ENCODE measurements around the gene FKBP5. TPM values are rescaled to one million over a fixed set of nuclear protein-coding genes. Genes with fewer than 3 reads are reported as not detected.
A peak's percentile ranks its signal among the peaks of the same experiment; 100 is the strongest.

Gene FKBP5
- total RNA-seq, 1 experiment from 2014 or later, result 12.4 TPM

- no peaks in the 10 kb centered on the region for H3K79me2 ChIP-seq (ENCODE audit: low read length)
- BruUV-seq (replicated peaks), result no TSS peak
- no peaks in the 10 kb centered on the region for H3K9me2 ChIP-seq (replicated peaks; ENCODE audit: low read length)
- POLR2A ChIA-PET (ENCODE audit: unreplicated experiment), result no interaction called here
- H3K36me3 ChIP-seq (ENCODE audit: low read depth, low read length), result no peaks in the 10 kb centered on the region; the same call in 1 of the 2 replicates
- TF ChIP-seq EZH2phosphoT487 (IDR thresholded peaks at IDR 0.05; ENCODE audit: borderline replicate concordance, low read length) (no peak), EZH2 (IDR thresholded peaks at IDR 0.05; ENCODE audit: low read length, unreplicated experiment) (no peak)
- TF ChIP-seq, protein P1, sequence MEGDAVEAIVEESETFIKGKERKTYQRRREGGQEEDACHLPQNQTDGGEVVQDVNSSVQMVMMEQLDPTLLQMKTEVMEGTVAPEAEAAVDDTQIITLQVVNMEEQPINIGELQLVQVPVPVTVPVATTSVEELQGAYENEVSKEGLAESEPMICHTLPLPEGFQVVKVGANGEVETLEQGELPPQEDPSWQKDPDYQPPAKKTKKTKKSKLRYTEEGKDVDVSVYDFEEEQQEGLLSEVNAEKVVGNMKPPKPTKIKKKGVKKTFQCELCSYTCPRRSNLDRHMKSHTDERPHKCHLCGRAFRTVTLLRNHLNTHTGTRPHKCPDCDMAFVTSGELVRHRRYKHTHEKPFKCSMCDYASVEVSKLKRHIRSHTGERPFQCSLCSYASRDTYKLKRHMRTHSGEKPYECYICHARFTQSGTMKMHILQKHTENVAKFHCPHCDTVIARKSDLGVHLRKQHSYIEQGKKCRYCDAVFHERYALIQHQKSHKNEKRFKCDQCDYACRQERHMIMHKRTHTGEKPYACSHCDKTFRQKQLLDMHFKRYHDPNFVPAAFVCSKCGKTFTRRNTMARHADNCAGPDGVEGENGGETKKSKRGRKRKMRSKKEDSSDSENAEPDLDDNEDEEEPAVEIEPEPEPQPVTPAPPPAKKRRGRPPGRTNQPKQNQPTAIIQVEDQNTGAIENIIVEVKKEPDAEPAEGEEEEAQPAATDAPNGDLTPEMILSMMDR (conservative IDR thresholded peaks at IDR 0.05; ENCODE audit: low read depth, low read length), result no peak
- H3K4me3 ChIP-seq (ENCODE audit: low read length), result no peak overlapping the region
- H2AFZ ChIP-seq (ENCODE audit: low read length), result no peak overlapping the region
- no peak overlapping the region for H3K27ac ChIP-seq (ENCODE audit: low read length)
- no peaks in the 10 kb centered on the region for H3K27me3 ChIP-seq (ENCODE audit: low read length)
- H3K9me3 ChIP-seq (ENCODE audit: low read length), result no peaks in the 10 kb centered on the region
- CTCF ChIA-PET, result no interaction called here
- H4K20me1 ChIP-seq (ENCODE audit: low read length), result no peaks in the 10 kb centered on the region
- no peak for DNase-seq
- peaks cover 5% of the 10 kb centered on the region; the same call in 1 of the 2 replicates for H3K4me1 ChIP-seq (ENCODE audit: insufficient read depth, low read length)
- no peak overlapping the region for H3K4me2 ChIP-seq (ENCODE audit: low read length)
- no peak for ATAC-seq
- no peak overlapping the region for H3K9ac ChIP-seq (ENCODE audit: low read length)
- H3F3A ChIP-seq (ENCODE audit: low read length, unreplicated experiment), result no peaks in the 10 kb centered on the region
- intact Hi-C loops (cut with micrococcal nuclease), result no loop called here
These were observed 55.1 kb downstream of the FKBP5 start for GRCh38 chr6:35633579-35634089.

GRCh38 chr6:35629876-35630378, 58.8 kb downstream of the FKBP5 start:
- no peaks in the 10 kb centered on the region for H4K20me1 ChIP-seq (ENCODE audit: low read length)
- no peak overlapping the region for H3K4me3 ChIP-seq (ENCODE audit: low read length)
- H3K9me2 ChIP-seq (replicated peaks; ENCODE audit: low read length), result no peaks in the 10 kb centered on the region
- ChIA-PET POLR2A (ENCODE audit: unreplicated experiment) (interaction anchor here (0.5 kb wide), 1 partner anchor 37 kb away, joined by 5 read pairs; no protein-coding TSS in a partner anchor), CTCF (no interaction called here)
- TF ChIP-seq EZH2phosphoT487 (IDR thresholded peaks at IDR 0.05; ENCODE audit: borderline replicate concordance, low read length) (no peak), EZH2 (IDR thresholded peaks at IDR 0.05; ENCODE audit: low read length, unreplicated experiment) (no peak)
- TF ChIP-seq, protein P1 (conservative IDR thresholded peaks at IDR 0.05; ENCODE audit: low read depth, low read length), result no peak
- DNase-seq, result peak; percentile 17
- intact Hi-C loops (cut with micrococcal nuclease), result loop anchor here (5.0 kb wide), 1 partner anchor 52 kb away; no protein-coding TSS in a partner anchor
- H3K4me1 ChIP-seq (ENCODE audit: insufficient read depth, low read length), result peaks cover 5% of the 10 kb centered on the region; the same call in 1 of the 2 replicates
- no peaks in the 10 kb centered on the region for H3K9me3 ChIP-seq (ENCODE audit: low read length)
- no peaks in the 10 kb centered on the region for H3F3A ChIP-seq (ENCODE audit: low read length, unreplicated experiment)
- BruUV-seq (replicated peaks), result no TSS peak
- no peak overlapping the region for H3K27ac ChIP-seq (ENCODE audit: low read length)
- peak; percentile 42; the same call in 1 of the 2 replicates for ATAC-seq
- no peaks in the 10 kb centered on the region for H3K36me3 ChIP-seq (ENCODE audit: low read depth, low read length)
- no peak overlapping the region for H3K4me2 ChIP-seq (ENCODE audit: low read length)
- no peaks in the 10 kb centered on the region for H3K27me3 ChIP-seq (ENCODE audit: low read length)
- no peaks in the 10 kb centered on the region for H3K79me2 ChIP-seq (ENCODE audit: low read length)
- H2AFZ ChIP-seq (ENCODE audit: low read length), result no peak overlapping the region
- no peak overlapping the region for H3K9ac ChIP-seq (ENCODE audit: low read length)

GRCh38 chr6:35626401-35626800, 62.3 kb downstream of the FKBP5 start:
- CTCF ChIA-PET, result no interaction called here
- Histone ChIP-seq H3K9ac (ENCODE audit: low read length) (no peak overlapping the region), H3K27ac (ENCODE audit: low read length) (no peak overlapping the region), H3K36me3 (ENCODE audit: low read depth, low read length) (no peaks in the 10 kb centered on the region), H3K79me2 (ENCODE audit: low read length) (no peaks in the 10 kb centered on the region), H2AFZ (ENCODE audit: low read length) (no peak overlapping the region), H3K4me1 (ENCODE audit: insufficient read depth, low read length) (peaks cover 5% of the 10 kb centered on the region; the same call in 1 of the 2 replicates), H3K9me2 (replicated peaks; ENCODE audit: low read length) (no peaks in the 10 kb centered on the region), H4K20me1 (ENCODE audit: low read length) (no peaks in the 10 kb centered on the region), H3K9me3 (ENCODE audit: low read length) (no peaks in the 10 kb centered on the region), H3K27me3 (ENCODE audit: low read length) (no peaks in the 10 kb centered on the region), H3F3A (ENCODE audit: low read length, unreplicated experiment) (no peaks in the 10 kb centered on the region), H3K4me3 (ENCODE audit: low read length) (no peak overlapping the region), H3K4me2 (ENCODE audit: low read length) (no peak overlapping the region)
- TF ChIP-seq EZH2 (IDR thresholded peaks at IDR 0.05; ENCODE audit: low read length, unreplicated experiment), result no peak
- TF ChIP-seq, protein P1 (conservative IDR thresholded peaks at IDR 0.05; ENCODE audit: low read depth, low read length), result no peak
- no peak for TF ChIP-seq EZH2phosphoT487 (IDR thresholded peaks at IDR 0.05; ENCODE audit: borderline replicate concordance, low read length)
- no peak for DNase-seq
- no peak for ATAC-seq
- no TSS peak for BruUV-seq (replicated peaks)
- intact Hi-C loops (cut with micrococcal nuclease), result loop anchor here (5.0 kb wide), 1 partner anchor 56 kb away; no protein-coding TSS in a partner anchor
- POLR2A ChIA-PET (ENCODE audit: unreplicated experiment), result no interaction called here

Data from PC-3 (cell line).